Measurements from ENCODE around the gene EYS.

DNA sequence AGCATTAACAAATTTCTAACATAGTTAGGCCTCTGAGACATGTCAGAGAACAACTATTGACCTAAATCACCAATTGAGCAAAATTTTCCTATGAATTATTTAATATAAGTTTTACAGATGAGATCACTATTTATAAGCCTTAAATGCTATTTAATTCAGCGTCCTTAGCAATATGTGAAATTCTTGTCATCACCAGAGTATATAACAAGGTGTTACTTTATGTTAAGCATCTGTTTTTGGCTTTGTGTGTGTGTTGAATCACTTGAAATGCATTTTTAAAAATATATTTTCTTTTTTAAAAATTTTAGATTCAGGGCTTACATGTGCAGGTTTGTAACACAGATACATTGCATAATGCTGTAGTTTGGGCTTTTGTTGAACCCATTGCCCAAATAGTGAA is 794.1 kb downstream of the EYS start:
- no peak for TF ChIP-seq CTCF (IDR thresholded peaks at IDR 0.05)
- TF ChIP-seq POLR2AphosphoS5 (IDR thresholded peaks at IDR 0.05): no peak
